PC-9 (cell line): Measurements from ENCODE around the gene CPS1.

Source experiments
- EZH2 ChIP-seq: fragments of 200-600 bp; sonication (generic); IDR thresholded peaks from 2 replicates; pipeline ENCODE4 v1.8.0; 2017; ENCODE audit warnings: antibody characterized with exemption, low read depth
- TF ChIP-seq, protein P1 (sequence below): fragments of 200-600 bp; sonication (generic); conservative IDR thresholded peaks from 2 replicates; pipeline ENCODE4 v1.6.1; 2017; ENCODE audit warnings: mixed run types, antibody characterized with exemption, mild to moderate bottlenecking, moderate library complexity

GRCh38 chr2:210598219-210598618, 41.8 kb downstream of the CPS1 start:
- TF ChIP-seq, protein P1, sequence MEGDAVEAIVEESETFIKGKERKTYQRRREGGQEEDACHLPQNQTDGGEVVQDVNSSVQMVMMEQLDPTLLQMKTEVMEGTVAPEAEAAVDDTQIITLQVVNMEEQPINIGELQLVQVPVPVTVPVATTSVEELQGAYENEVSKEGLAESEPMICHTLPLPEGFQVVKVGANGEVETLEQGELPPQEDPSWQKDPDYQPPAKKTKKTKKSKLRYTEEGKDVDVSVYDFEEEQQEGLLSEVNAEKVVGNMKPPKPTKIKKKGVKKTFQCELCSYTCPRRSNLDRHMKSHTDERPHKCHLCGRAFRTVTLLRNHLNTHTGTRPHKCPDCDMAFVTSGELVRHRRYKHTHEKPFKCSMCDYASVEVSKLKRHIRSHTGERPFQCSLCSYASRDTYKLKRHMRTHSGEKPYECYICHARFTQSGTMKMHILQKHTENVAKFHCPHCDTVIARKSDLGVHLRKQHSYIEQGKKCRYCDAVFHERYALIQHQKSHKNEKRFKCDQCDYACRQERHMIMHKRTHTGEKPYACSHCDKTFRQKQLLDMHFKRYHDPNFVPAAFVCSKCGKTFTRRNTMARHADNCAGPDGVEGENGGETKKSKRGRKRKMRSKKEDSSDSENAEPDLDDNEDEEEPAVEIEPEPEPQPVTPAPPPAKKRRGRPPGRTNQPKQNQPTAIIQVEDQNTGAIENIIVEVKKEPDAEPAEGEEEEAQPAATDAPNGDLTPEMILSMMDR, result no peak
- no peak for TF ChIP-seq EZH2
